Activated T-cell treated with anti-CD3 and anti-CD28 coated beads, Interleukin-2, amount 50 U/mL, for 72 hours (primary cell): ENCODE measurements around the gene CDH9. TPM values are rescaled to one million over a fixed set of nuclear protein-coding genes. Genes with fewer than 3 reads are reported as not detected.

Experiments used
- ATAC-seq, 2 donors: fragments of 150-1000 bp; cut with Tn5 transposase; replicated peaks in 1 of 2; 2 replicates each; pipeline ENCODE4 v1.10.0; 2021; ENCODE audit warnings: moderate library complexity in 2 of 2, mild to moderate bottlenecking in 1 of 2
- DNase-seq, 2 donors: peaks; one replicate each; pipeline ENCODE4 v3.0.0; 2021 to 2022; ENCODE audit warnings: mixed read lengths in 1 of 2
- H3K27ac Mint-ChIP-seq: one replicate; pipeline ENCODE4 v1.8.0; 2022; ENCODE audit warnings: mild to moderate bottlenecking, moderate library complexity, mixed read lengths
- H3K27me3 Mint-ChIP-seq: one replicate; pipeline ENCODE4 v1.8.0; 2022; ENCODE audit warnings: low read depth, mixed read lengths
- H3K36me3 Mint-ChIP-seq, 2 donors: one replicate each; pipeline ENCODE4 v1.8.0; 2022; ENCODE audit warnings: mixed read lengths in 2 of 2, mild to moderate bottlenecking in 1 of 2; ENCODE audit not compliant: insufficient read depth in 2 of 2
- H3K4me1 Mint-ChIP-seq: one replicate; pipeline ENCODE4 v1.8.0; 2022; ENCODE audit warnings: low read depth, mixed read lengths
- H3K4me3 Mint-ChIP-seq, 2 donors: one replicate each; pipeline ENCODE4 v1.8.0; 2022; ENCODE audit warnings: mild to moderate bottlenecking in 2 of 2, mixed read lengths in 2 of 2, moderate library complexity in 2 of 2
- H3K9me3 Mint-ChIP-seq, 2 donors: one replicate each; pipeline ENCODE4 v1.8.0; 2022; ENCODE audit warnings: mixed read lengths in 2 of 2
- total RNA-seq, 2 donors: library from RNA; stranded (reverse); gene quantifications; one replicate each; pipeline ENCODE4 v1.2.3, GENCODE V29; 2022

The CDH9 gene
- total RNA-seq, 2 donors from 2014 or later: not detected

DNA sequence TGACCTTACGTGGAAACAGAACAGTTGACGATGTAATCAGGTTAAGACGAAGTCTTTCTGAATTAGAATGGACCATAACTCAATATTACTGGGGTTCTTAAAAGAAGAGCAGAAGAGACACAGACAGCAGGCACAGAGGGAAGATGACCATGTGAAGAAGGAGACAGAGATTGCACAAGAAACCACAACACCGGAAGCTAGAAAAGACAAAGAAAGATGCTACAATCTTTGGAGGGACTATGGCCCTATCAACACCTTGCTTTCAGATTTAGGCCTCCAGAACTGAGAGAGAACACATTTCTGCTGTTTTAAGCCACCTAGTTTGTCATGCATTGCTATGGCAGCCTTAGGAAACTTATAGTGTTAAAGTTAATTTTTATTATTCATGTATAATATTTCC is 27.1 kb downstream of the CDH9 start:
- Mint-ChIP-seq H3K36me3 (no peaks in the 10 kb centered on the region), H3K9me3 (peaks cover 4 to 7% of the 10 kb centered on the region in 2 donors), H3K4me1 (no peaks in the 10 kb centered on the region), H3K4me3 (no peak overlapping the region), H3K27me3 (no peaks in the 10 kb centered on the region), H3K27ac (no peak overlapping the region)
- no peak for DNase-seq
- ATAC-seq: no peak

DNA sequence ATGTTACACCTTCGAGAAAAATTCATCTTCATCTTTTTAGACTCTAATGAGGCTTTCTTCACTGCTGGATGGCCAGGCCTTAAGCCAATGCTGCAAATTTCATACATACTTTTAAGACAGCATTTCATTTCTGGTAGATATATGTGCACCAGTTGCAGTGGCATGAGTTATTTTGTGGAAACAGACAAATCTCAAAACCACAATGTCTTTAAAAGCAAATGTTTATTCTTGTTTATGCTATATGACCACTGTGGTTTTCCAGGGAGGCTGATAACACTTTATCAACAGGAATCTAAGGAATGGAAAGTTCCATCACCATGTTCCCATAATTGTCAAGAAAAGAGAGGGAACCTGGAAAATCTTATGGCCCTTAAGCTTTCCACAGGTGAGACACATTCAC is 27.7 kb downstream of the CDH9 start:
- ATAC-seq (no peak), DNase-seq (no peak)
- H3K36me3 Mint-ChIP-seq: no peaks in the 10 kb centered on the region
- no peak overlapping the region for H3K4me3 Mint-ChIP-seq
- no peaks in the 10 kb centered on the region for H3K27me3 Mint-ChIP-seq
- no peaks in the 10 kb centered on the region for H3K4me1 Mint-ChIP-seq
- peaks cover 5 to 7% of the 10 kb centered on the region in 2 donors for H3K9me3 Mint-ChIP-seq
- no peak overlapping the region for H3K27ac Mint-ChIP-seq

DNA sequence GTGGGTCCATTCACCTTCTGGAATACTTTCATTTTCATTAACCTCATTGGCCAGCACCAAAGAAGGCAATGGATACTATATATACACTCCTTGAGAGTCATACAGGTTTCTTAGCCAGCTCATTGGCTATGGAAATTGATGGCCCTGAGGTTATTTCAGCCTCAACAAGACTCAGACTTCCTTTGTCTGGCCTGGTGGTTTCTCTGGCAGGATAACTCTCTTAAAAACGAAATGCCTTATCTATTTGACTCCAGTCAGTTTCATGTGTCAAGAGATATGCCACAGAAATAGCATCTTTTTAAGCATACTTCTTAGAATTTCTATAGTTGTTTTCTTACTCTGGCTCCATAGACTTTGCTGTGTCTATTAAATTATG is 28.9 kb downstream of the CDH9 start:
- no peak overlapping the region for H3K4me3 Mint-ChIP-seq
- H3K27ac Mint-ChIP-seq: no peak overlapping the region
- ATAC-seq (no peak), DNase-seq (no peak)
- H3K4me1 Mint-ChIP-seq: no peaks in the 10 kb centered on the region
- H3K36me3 Mint-ChIP-seq: no peaks in the 10 kb centered on the region
- H3K9me3 Mint-ChIP-seq: peaks cover 6 to 7% of the 10 kb centered on the region in 2 donors
- no peaks in the 10 kb centered on the region for H3K27me3 Mint-ChIP-seq

DNA sequence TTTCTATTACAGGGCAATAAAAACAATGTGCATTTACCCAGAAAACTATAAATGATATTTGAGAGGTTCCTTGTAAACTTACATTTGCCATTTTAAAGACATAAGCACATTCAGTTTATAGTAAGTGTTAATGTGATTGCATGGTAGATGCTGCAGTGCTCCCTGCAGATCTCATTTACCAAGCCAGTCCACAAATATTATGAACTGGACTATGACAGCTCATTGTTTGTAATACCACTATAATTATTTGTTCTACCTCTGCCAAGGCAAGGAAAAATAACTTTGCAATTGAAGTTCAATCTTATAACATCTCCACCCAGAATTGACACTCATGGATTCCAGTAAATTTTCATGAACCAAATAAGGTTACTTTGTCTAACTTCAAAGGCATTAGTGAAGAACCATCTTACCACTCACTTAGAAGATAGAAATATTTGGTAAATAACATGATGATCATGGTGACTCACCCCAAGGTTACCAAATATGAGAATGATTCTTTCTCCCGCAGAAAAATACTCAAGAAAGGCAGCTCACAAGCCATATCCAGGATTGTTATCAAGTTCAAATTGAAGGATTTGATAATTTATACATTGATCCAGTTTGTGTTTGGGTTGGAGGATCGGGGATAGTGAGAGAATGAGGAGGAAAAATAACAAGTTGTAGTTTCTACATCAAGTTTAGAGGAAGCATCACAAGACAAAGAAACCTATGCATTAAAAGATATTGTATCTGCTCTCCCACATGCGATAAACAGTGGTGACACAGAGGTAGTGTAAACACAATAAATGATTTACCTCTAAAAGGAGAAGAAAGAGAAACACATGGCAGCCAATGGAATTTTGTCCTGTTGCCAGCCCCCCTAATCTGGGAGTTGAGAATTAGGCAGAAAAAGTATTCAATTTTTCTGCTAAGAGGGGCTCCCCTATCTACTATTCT is 29.5 kb downstream of the CDH9 start:
- H3K27ac Mint-ChIP-seq: no peak overlapping the region
- H3K36me3 Mint-ChIP-seq: no peaks in the 10 kb centered on the region
- ATAC-seq: no peak

DNA sequence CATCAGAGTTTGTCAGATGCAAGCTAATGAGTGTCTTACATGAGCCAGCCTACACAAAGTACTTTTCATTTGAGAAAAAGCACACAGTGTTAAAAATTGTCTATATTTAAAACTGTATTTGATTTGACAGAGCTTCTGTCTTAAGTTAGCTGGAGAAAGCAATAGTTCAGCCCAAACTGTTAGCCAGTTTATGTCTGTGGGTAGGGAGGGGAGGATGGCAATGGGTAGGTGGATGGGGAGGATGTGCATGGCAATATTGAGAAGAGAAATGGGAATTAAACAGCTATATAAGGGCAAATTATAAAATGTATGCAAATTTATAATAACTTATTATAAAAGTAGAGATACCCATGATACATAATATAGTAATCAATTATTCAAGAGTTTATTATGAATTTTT is 31.3 kb downstream of the CDH9 start:
- no peaks in the 10 kb centered on the region for H3K27me3 Mint-ChIP-seq
- ATAC-seq (no peak), DNase-seq (no peak)
- H3K4me1 Mint-ChIP-seq: no peaks in the 10 kb centered on the region
- H3K36me3 Mint-ChIP-seq: no peaks in the 10 kb centered on the region
- H3K27ac Mint-ChIP-seq: no peak overlapping the region
- H3K4me3 Mint-ChIP-seq: no peak overlapping the region
- peaks cover 6 to 14% of the 10 kb centered on the region in 2 donors for H3K9me3 Mint-ChIP-seq

More for the DNA sequence above, 29.5 kb downstream of the CDH9 start:
- Mint-ChIP-seq H3K9me3 (peaks cover 6 to 12% of the 10 kb centered on the region in 2 donors), H3K4me3 (no peak overlapping the region), H3K4me1 (no peaks in the 10 kb centered on the region), H3K27me3 (no peaks in the 10 kb centered on the region)
- no peak for DNase-seq

DNA sequence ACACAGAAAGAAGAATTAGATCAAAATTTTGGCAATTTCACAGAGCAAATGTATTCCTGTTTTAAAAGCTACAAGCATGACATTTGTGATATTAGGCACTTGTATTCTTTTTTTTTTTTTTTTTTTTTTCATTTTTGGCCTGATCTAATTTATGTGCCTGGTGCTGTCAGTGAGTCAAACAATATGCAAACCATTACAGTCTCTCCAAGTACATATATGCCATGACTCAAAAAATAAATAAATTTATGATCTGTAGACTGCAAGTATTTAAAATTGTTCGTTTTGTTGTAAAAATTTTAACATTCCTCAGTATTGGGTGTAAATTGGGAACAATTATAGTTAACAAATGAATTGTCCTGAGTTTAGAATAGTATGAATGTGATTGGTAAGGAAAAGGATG is 51.4 kb downstream of the CDH9 start:
- DNase-seq (no peak), ATAC-seq (no peak)
- no peak overlapping the region for H3K4me3 Mint-ChIP-seq
- no peaks in the 10 kb centered on the region for H3K4me1 Mint-ChIP-seq
- H3K9me3 Mint-ChIP-seq: peaks cover 8 to 10% of the 10 kb centered on the region in 2 donors
- peaks cover 0 to 2% of the 10 kb centered on the region in 2 donors for H3K36me3 Mint-ChIP-seq
- no peaks in the 10 kb centered on the region for H3K27me3 Mint-ChIP-seq
- no peak overlapping the region for H3K27ac Mint-ChIP-seq

DNA sequence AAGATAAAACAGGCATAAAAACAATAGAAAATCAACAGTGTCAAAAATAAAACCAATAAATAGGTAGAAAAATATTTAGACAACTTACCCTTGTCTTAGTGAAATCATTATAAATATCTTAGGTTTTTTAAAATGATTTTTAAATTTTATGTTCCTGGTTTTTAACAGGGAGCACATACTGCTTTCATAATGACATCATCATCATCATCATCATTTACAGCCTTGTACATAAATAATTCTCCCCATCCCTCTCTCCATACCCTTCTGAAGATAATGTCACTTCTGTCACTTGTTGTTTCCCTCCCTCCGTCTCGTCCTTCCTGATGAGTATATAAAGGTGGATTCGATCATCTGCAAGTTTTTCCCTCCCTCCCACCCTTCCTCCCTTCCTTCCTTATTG is 56.6 kb downstream of the CDH9 start:
- Mint-ChIP-seq H3K36me3 (peaks cover 0 to 2% of the 10 kb centered on the region in 2 donors), H3K27ac (no peak overlapping the region), H3K27me3 (no peaks in the 10 kb centered on the region), H3K9me3 (peaks cover 5% of the 10 kb centered on the region in 2 donors), H3K4me3 (no peak overlapping the region), H3K4me1 (no peaks in the 10 kb centered on the region)
- no peak for DNase-seq
- no peak for ATAC-seq

DNA sequence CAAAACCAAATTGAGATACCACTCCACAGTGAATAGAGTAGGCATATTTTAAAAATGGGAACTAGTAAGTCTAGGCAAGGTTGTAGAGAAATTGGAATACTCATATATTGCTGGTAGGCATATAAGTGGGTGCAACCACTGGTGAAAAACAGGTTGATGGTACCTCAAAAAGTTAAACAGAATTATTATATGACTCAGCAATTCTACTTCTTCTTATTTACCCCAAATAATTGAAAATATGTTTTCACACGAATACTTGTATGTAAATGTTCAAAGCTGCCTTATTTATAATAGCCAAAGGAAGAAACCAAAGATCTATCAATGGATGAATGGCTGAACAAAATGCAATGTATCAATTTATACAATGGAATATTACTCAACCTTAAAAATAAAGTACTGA is 79.1 kb downstream of the CDH9 start:
- no peaks in the 10 kb centered on the region for H3K4me1 Mint-ChIP-seq
- DNase-seq: no peak
- no peak for ATAC-seq
- H3K9me3 Mint-ChIP-seq: peaks cover 6 to 10% of the 10 kb centered on the region in 2 donors
- no peak overlapping the region for H3K27ac Mint-ChIP-seq
- peaks cover 2 to 5% of the 10 kb centered on the region in 2 donors for H3K36me3 Mint-ChIP-seq
- no peak overlapping the region for H3K4me3 Mint-ChIP-seq
- H3K27me3 Mint-ChIP-seq: no peaks in the 10 kb centered on the region

DNA sequence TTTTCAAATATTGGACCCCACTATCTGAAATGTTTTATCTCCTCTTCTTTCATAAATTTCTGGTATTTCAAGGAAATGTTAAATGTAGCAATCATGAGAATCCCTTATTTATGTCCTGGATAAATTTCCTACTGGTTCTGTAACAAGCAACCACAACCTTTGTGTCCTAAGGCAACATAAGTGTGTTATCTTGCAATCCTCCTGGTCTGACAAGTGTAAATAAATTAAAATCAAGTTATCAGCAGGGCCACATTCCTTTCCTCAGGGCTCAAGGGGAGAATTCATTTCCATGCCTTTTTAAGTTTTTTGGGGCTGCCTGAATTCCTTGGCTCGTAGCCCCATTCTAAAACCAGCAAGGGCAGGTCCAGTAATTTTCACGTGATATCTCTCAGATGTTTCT is 83.2 kb downstream of the CDH9 start:
- peaks cover 9 to 10% of the 10 kb centered on the region in 2 donors for H3K9me3 Mint-ChIP-seq

DNA sequence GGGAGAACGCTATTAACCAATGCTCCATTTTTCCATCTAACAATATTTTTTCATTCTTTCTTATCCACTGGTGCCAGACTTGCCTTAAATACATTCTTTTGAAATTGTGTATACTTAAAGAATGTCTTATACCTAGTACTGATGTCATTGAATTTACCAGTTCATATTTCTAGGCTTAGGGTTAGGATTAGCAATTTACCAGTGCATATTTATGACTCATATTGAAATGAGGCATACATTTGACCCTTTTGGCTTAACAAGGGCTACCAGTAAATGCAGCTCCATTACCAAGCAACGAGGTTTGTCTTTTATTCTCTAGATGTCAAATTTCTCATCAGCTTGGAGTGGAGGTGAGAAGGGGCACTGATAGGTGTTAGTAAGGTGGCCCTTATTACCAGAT is 89.5 kb downstream of the CDH9 start:
- no peak overlapping the region for H3K4me3 Mint-ChIP-seq
- no peaks in the 10 kb centered on the region for H3K4me1 Mint-ChIP-seq
- ATAC-seq (no peak), DNase-seq (no peak)
- H3K27me3 Mint-ChIP-seq: no peaks in the 10 kb centered on the region
- no peaks in the 10 kb centered on the region for H3K36me3 Mint-ChIP-seq
- peaks cover 3 to 6% of the 10 kb centered on the region in 2 donors for H3K9me3 Mint-ChIP-seq
- H3K27ac Mint-ChIP-seq: no peak overlapping the region

More for the DNA sequence above, 83.2 kb downstream of the CDH9 start:
- Mint-ChIP-seq H3K4me1 (no peaks in the 10 kb centered on the region), H3K27me3 (no peaks in the 10 kb centered on the region), H3K27ac (no peak overlapping the region), H3K4me3 (no peak overlapping the region), H3K36me3 (peaks cover 2 to 5% of the 10 kb centered on the region in 2 donors)
- ATAC-seq: no peak
- DNase-seq: no peak

DNA sequence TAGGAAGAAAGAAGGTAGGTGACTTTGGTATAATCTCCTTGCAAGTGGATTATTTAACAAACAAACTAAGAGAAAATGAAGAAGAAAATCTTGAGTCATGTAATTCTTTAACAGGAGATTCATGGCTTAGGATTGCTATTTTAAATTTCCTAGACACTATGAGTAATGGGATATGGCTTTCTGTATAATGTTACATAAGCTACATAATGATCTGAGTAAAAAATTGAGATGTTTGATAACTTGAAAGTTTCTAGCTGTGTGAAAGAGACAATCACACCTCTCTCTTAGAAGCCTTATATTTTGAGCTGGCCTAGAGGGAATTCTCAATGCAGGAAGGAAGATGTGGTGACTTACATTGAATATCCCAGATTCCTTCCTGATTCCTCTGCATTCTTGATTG is 92.5 kb downstream of the CDH9 start:
- Mint-ChIP-seq H3K36me3 (no peaks in the 10 kb centered on the region), H3K4me1 (no peaks in the 10 kb centered on the region), H3K27me3 (no peaks in the 10 kb centered on the region), H3K27ac (no peak overlapping the region), H3K4me3 (no peak overlapping the region), H3K9me3 (peaks cover 2 to 3% of the 10 kb centered on the region in 2 donors)
- ATAC-seq: no peak
- DNase-seq: no peak

DNA sequence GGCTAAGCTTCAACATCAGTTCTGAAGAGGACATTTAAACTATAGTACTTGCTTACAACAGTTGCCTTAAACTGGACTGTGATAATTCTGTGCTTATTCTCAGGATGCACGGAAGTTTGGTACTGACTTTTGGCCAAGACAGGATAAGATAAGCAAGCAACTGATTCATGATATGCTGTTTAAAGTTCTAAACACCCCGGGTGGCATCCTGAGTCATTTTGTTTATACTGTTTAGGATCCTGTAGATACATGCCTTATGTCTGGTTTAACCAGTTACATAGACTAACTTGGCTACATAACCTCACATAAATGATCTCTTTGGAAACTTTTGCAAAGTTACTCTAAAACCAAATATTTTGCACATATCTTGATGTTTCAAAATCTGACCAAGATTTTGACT is 95.9 kb downstream of the CDH9 start:
- Mint-ChIP-seq H3K27me3 (no peaks in the 10 kb centered on the region), H3K9me3 (peaks cover 2% of the 10 kb centered on the region in 2 donors), H3K36me3 (no peaks in the 10 kb centered on the region), H3K27ac (no peak overlapping the region), H3K4me1 (no peaks in the 10 kb centered on the region), H3K4me3 (no peak overlapping the region)
- DNase-seq (no peak), ATAC-seq (no peak)

DNA sequence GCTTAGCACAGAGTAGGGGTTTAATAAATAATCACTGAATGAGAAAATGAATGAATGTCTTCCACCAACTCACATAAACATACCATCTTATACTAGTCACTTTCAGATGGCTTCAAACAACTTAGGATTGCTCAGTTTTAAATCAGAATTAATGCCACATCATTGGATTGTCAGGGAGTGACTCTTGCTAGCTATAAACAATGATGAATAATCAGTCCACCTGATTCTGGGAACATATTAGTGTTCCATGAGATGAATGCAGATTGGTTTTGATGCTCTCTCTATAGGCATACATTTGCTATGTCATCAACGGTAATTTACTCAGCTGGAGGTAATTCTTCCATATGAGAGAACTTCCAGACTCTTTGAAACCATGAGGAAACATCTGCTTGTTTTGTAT is 97.4 kb downstream of the CDH9 start:
- Mint-ChIP-seq H3K27me3 (no peaks in the 10 kb centered on the region), H3K4me3 (no peak overlapping the region), H3K4me1 (no peaks in the 10 kb centered on the region), H3K27ac (no peak overlapping the region), H3K36me3 (no peaks in the 10 kb centered on the region), H3K9me3 (peaks cover 0 to 2% of the 10 kb centered on the region in 2 donors)
- ATAC-seq (no peak), DNase-seq (no peak)

DNA sequence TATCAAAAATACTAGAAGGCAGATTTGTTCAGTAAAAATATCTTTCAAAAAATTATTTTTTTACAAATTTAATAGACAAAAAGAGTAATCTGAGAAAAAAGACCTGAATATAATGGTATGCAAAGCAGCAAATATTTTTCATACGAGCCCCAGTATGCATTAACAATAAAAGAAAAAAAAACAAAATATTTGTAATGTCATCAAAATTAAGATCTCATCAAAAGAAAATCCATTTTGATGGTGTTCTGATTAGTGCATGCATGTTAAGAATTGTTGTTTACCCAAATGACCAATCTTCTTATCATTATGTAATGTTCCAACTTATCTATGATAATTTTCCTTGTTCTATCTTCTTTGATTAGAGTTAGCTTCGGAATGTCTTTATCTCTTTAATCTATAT is 106.1 kb downstream of the CDH9 start:
- Mint-ChIP-seq H3K4me1 (no peaks in the 10 kb centered on the region), H3K27me3 (no peaks in the 10 kb centered on the region), H3K36me3 (no peaks in the 10 kb centered on the region), H3K9me3 (peaks cover 10 to 16% of the 10 kb centered on the region in 2 donors), H3K4me3 (no peak overlapping the region), H3K27ac (no peak overlapping the region)
- no peak for ATAC-seq
- no peak for DNase-seq
